Breast epithelium (tissue), 3 donors: ENCODE results near the gene CGAS.

Source experiments
- CTCF ChIP-seq, 3 donors: fragments of 450-650 bp; IDR thresholded peaks; one replicate each; pipeline ENCODE4 v1.5.1; 2016 to 2017; ENCODE audit warnings: antibody characterized with exemption in 3 of 3, mild to moderate bottlenecking in 3 of 3, moderate library complexity in 3 of 3
- POLR2A ChIP-seq: fragments of 450-650 bp; IDR thresholded peaks from one replicate; pipeline ENCODE4 v1.6.1; 2016; ENCODE audit warnings: antibody characterized with exemption, mild to moderate bottlenecking, moderate library complexity

GRCh38 chr6:73388433-73388799 lies 63.7 kb downstream of the CGAS start:
- TF ChIP-seq CTCF (IDR thresholded peaks at IDR 0.05) (no peak), POLR2A (no peak)
